H9 (cell line): ENCODE data around the gene PACSIN2. TPM values are rescaled to one million over a fixed set of nuclear protein-coding genes. Genes with fewer than 3 reads are reported as not detected.

Source experiments
- DNase-seq: peaks from one replicate; pipeline ENCODE4 v3.0.0-alpha.2; 2017
- H2AFZ ChIP-seq: one replicate; pipeline ENCODE4 v1.6.1; 2013; ENCODE audit warnings: mild to moderate bottlenecking, low read length, control low read depth, moderate library complexity
- H2AK5ac ChIP-seq: 2 replicates; pipeline ENCODE4 v1.6.1; 2013; ENCODE audit warnings: low read length, control low read depth, mixed read lengths; ENCODE audit not compliant: insufficient read length
- H2BK120ac ChIP-seq: one replicate; pipeline ENCODE4 v1.6.1; 2013; ENCODE audit warnings: low read depth, mild to moderate bottlenecking, low read length, control low read depth, inconsistent platforms; ENCODE audit not compliant: poor library complexity, severe bottlenecking
- H2BK12ac ChIP-seq: 2 replicates; pipeline ENCODE4 v1.6.1; 2013; ENCODE audit warnings: low read length, control low read depth, mixed read lengths, low read depth; ENCODE audit not compliant: insufficient read length
- H2BK15ac ChIP-seq: 2 replicates; pipeline ENCODE4 v1.6.1; 2013; ENCODE audit warnings: low read depth, low read length, control low read depth
- H2BK20ac ChIP-seq: one replicate; pipeline ENCODE4 v1.6.1; 2013; ENCODE audit warnings: low read depth, mild to moderate bottlenecking, low read length, control low read depth, inconsistent platforms; ENCODE audit not compliant: poor library complexity, severe bottlenecking
- H2BK5ac ChIP-seq: 2 replicates; pipeline ENCODE4 v1.6.1; 2013; ENCODE audit warnings: low read length, control low read depth, mixed read lengths; ENCODE audit not compliant: insufficient read length
- H3K14ac ChIP-seq: 2 replicates; pipeline ENCODE4 v1.6.1; 2013; ENCODE audit warnings: low read length, control low read depth; ENCODE audit not compliant: insufficient read depth
- H3K18ac ChIP-seq: 2 replicates; pipeline ENCODE4 v1.6.1; 2013; ENCODE audit warnings: low read depth, mild to moderate bottlenecking, mixed read lengths, low read length, control low read depth; ENCODE audit not compliant: insufficient read length
- H3K23ac ChIP-seq: 2 replicates; pipeline ENCODE4 v1.6.1; 2013; ENCODE audit warnings: low read length, control low read depth, mixed read lengths, low read depth; ENCODE audit not compliant: insufficient read length
- H3K23me2 ChIP-seq: 2 replicates; pipeline ENCODE4 v1.6.1; 2013; ENCODE audit warnings: low read depth, mild to moderate bottlenecking, mixed read lengths, low read length, control low read depth; ENCODE audit not compliant: insufficient read length, poor library complexity, severe bottlenecking
- H3K27ac ChIP-seq: 2 replicates; pipeline ENCODE4 v1.5.1; 2013; ENCODE audit warnings: low read length, control low read depth, mixed read lengths, low read depth; ENCODE audit not compliant: insufficient read length
- H3K27me3 ChIP-seq: 2 replicates; pipeline ENCODE4 v1.6.1; 2013; ENCODE audit warnings: low read length, control low read depth, inconsistent platforms; ENCODE audit not compliant: insufficient read depth
- H3K4ac ChIP-seq: 2 replicates; pipeline ENCODE4 v1.6.1; 2013; ENCODE audit warnings: low read depth, mild to moderate bottlenecking, control low read depth, inconsistent platforms, low read length, moderate library complexity
- H3K4me1 ChIP-seq: 2 replicates; pipeline ENCODE4 v1.6.1; 2013; ENCODE audit warnings: low read length, control low read depth, inconsistent platforms; ENCODE audit not compliant: insufficient read depth
- H3K4me2 ChIP-seq: 2 replicates; pipeline ENCODE4 v1.6.1; 2013; ENCODE audit warnings: low read length, control low read depth, mixed read lengths; ENCODE audit not compliant: insufficient read length, insufficient read depth
- H3K56ac ChIP-seq: 2 replicates; pipeline ENCODE4 v1.6.1; 2013; ENCODE audit warnings: low read depth, mild to moderate bottlenecking, mixed read lengths, low read length, control low read depth; ENCODE audit not compliant: insufficient read length
- H3K79me1 ChIP-seq: 2 replicates; pipeline ENCODE4 v1.6.1; 2013; ENCODE audit warnings: low read depth, mild to moderate bottlenecking, moderate library complexity, low read length, control low read depth, inconsistent platforms; ENCODE audit not compliant: insufficient read depth, poor library complexity, severe bottlenecking
- H3K79me2 ChIP-seq: 2 replicates; pipeline ENCODE4 v1.6.1; 2013; ENCODE audit warnings: low read length, control low read depth, inconsistent platforms; ENCODE audit not compliant: insufficient read depth
- H3K9ac ChIP-seq: 2 replicates; pipeline ENCODE4 v1.6.1; 2013; ENCODE audit warnings: low read length, control low read depth, mixed read lengths; ENCODE audit not compliant: insufficient read length; ENCODE audit errors: extremely low read depth
- H3K9me3 ChIP-seq: one replicate; pipeline ENCODE4 v1.6.1; 2013; ENCODE audit warnings: low read depth, low read length, inconsistent platforms; ENCODE audit not compliant: control insufficient read depth
- H3T11ph ChIP-seq: one replicate; pipeline ENCODE4 v1.6.1; 2013; ENCODE audit warnings: mild to moderate bottlenecking, low read length, control low read depth, inconsistent platforms
- H4K20me1 ChIP-seq: one replicate; pipeline ENCODE4 v1.6.1; 2013; ENCODE audit not compliant: control insufficient read depth, insufficient read length, insufficient read depth
- H4K5ac ChIP-seq: 2 replicates; pipeline ENCODE4 v1.6.1; 2013; ENCODE audit warnings: low read depth, mild to moderate bottlenecking, mixed read lengths, low read length, control low read depth; ENCODE audit not compliant: insufficient read length
- H4K8ac ChIP-seq: replicated peaks from 2 replicates; pipeline ENCODE4 v1.6.1; 2013; ENCODE audit warnings: low read length, control low read depth, mixed read lengths, low read depth; ENCODE audit not compliant: insufficient read length
- H4K91ac ChIP-seq: 2 replicates; pipeline ENCODE4 v1.6.1; 2013; ENCODE audit warnings: low read depth, mild to moderate bottlenecking, moderate library complexity, mixed read lengths, low read length, control low read depth; ENCODE audit not compliant: insufficient read length
- H3K27ac Mint-ChIP-seq, 3 experiments: 2 replicates in 2 of 3; 3 replicates in 1 of 3; pipeline ENCODE4 v1.8.0; 2020 to 2021; ENCODE audit warnings: mixed read lengths in 3 of 3, mild to moderate bottlenecking in 1 of 3, moderate library complexity in 1 of 3
- H3K27me3 Mint-ChIP-seq: 2 replicates; pipeline ENCODE4 v1.8.0; 2021; ENCODE audit warnings: low read depth, mild to moderate bottlenecking, moderate library complexity, mixed read lengths
- H3K36me3 Mint-ChIP-seq, 3 experiments: 2 replicates in 2 of 3; 3 replicates in 1 of 3; pipeline ENCODE4 v1.8.0; 2020 to 2021; ENCODE audit warnings: low read depth in 3 of 3, mixed read lengths in 3 of 3; ENCODE audit not compliant: insufficient read depth in 1 of 3
- H3K4me1 Mint-ChIP-seq, 2 experiments: 2 replicates each; pipeline ENCODE4 v1.8.0; 2020; ENCODE audit warnings: mixed read lengths in 2 of 2
- H3K4me3 Mint-ChIP-seq, 2 experiments: 2 replicates in 1 of 2; 3 replicates in 1 of 2; pipeline ENCODE4 v1.8.0; 2020 to 2021; ENCODE audit warnings: mild to moderate bottlenecking in 2 of 2, mixed read lengths in 2 of 2, moderate library complexity in 1 of 2
- H3K9me3 Mint-ChIP-seq, 2 experiments: 2 replicates in 1 of 2; 3 replicates in 1 of 2; pipeline ENCODE4 v1.8.0; 2020; ENCODE audit warnings: mild to moderate bottlenecking in 2 of 2, mixed read lengths in 2 of 2, moderate library complexity in 1 of 2
- whole genome bisulfite sequencing: extraction: QIAGEN DNeasy Blood & Tissue Kit; methylation state at CpG from one replicate; pipeline ENCODE4 v1.1.7; 2013; ENCODE audit warnings: missing lambda C conversion rate, low lambda C conversion rate, mixed read lengths; ENCODE audit not compliant: insufficient read length; ENCODE audit errors: extremely low coverage; 5-methylcytosine and 5-hydroxymethylcytosine counted together
- total RNA-seq: library from RNA; stranded (reverse); gene quantifications from 2 replicates; pipeline ENCODE4 v1.2.1, GENCODE V29; 2021
- TF ChIP-seq, protein P1 (sequence below): fragments of 200-600 bp; sonication (generic); conservative IDR thresholded peaks from 3 replicates; pipeline ENCODE4 v1.8.0; 2021; ENCODE audit warnings: antibody characterized with exemption, mild to moderate bottlenecking

PACSIN2 gene
- total RNA-seq, 1 experiment from 2014 or later: 62.3 TPM

- no peak overlapping the region for H2BK12ac ChIP-seq
- no peak overlapping the region for H4K8ac ChIP-seq
- H2AFZ ChIP-seq: no peak overlapping the region
- H2AK5ac ChIP-seq: no peak overlapping the region
- no peak overlapping the region for H3K18ac ChIP-seq
- no peak overlapping the region for H2BK120ac ChIP-seq
- H3K9ac ChIP-seq: no peak overlapping the region
- H3K27me3 ChIP-seq: no peaks in the 10 kb centered on the region
- WGBS: no CpG with 5 or more reads among the region's 7 CpGs
- TF ChIP-seq, protein P1, sequence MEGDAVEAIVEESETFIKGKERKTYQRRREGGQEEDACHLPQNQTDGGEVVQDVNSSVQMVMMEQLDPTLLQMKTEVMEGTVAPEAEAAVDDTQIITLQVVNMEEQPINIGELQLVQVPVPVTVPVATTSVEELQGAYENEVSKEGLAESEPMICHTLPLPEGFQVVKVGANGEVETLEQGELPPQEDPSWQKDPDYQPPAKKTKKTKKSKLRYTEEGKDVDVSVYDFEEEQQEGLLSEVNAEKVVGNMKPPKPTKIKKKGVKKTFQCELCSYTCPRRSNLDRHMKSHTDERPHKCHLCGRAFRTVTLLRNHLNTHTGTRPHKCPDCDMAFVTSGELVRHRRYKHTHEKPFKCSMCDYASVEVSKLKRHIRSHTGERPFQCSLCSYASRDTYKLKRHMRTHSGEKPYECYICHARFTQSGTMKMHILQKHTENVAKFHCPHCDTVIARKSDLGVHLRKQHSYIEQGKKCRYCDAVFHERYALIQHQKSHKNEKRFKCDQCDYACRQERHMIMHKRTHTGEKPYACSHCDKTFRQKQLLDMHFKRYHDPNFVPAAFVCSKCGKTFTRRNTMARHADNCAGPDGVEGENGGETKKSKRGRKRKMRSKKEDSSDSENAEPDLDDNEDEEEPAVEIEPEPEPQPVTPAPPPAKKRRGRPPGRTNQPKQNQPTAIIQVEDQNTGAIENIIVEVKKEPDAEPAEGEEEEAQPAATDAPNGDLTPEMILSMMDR: no peak
- peaks cover 8% of the 10 kb centered on the region for H3K79me1 ChIP-seq
- no peak for DNase-seq
- H3K23ac ChIP-seq: no peak overlapping the region
- no peak overlapping the region for H3K56ac ChIP-seq
- no peaks in the 10 kb centered on the region for H3K9me3 Mint-ChIP-seq
- no peak overlapping the region for H3T11ph ChIP-seq
- H3K4me2 ChIP-seq: no peak overlapping the region
- H3K79me2 ChIP-seq: no peaks in the 10 kb centered on the region
- no peaks in the 10 kb centered on the region for H4K20me1 ChIP-seq
- H3K4me1 Mint-ChIP-seq: peaks cover 32 to 39% of the 10 kb centered on the region in 2 experiments
- H2BK20ac ChIP-seq: no peak overlapping the region
- no peak overlapping the region for H3K27ac ChIP-seq
- H3K27me3 Mint-ChIP-seq: no peaks in the 10 kb centered on the region
- H3K23me2 ChIP-seq: no peaks in the 10 kb centered on the region
- H3K4ac ChIP-seq: no peak overlapping the region
- no peak overlapping the region for H2BK5ac ChIP-seq
- H3K14ac ChIP-seq: no peak overlapping the region
- peaks cover 7% of the 10 kb centered on the region; the same call in 1 of the 2 replicates for H3K4me1 ChIP-seq
- no peaks in the 10 kb centered on the region for H3K9me3 ChIP-seq
- H3K36me3 Mint-ChIP-seq: peaks cover 0 to 2% (median 0%) of the 10 kb centered on the region in 3 experiments; a peak in 2 of 7 replicates
- H3K4me3 Mint-ChIP-seq: peak overlapping the region in 1 of 2 experiments; percentile 38; a peak in 1 of 5 replicates
- H3K27ac Mint-ChIP-seq: peak overlapping the region; percentile 37 to 83 (median 72); a peak in 3 of 7 replicates
- H4K91ac ChIP-seq: no peak overlapping the region
- H2BK15ac ChIP-seq: no peak overlapping the region
- H4K5ac ChIP-seq: no peak overlapping the region
Observed at GRCh38 chr22:42939451-42939881, 75.5 kb downstream of the PACSIN2 start.
